Psoas muscle (tissue), 8 donors: ENCODE data around the gene ITGB5. TPM values are rescaled to one million over a fixed set of nuclear protein-coding genes. Genes with fewer than 3 reads are reported as not detected.

ENCODE experiments used
- ATAC-seq, 4 donors: fragments of 200-7000 bp; cut with Tn5 transposase; one replicate each; pipeline ENCODE4 v1.9.1; 2020; ENCODE audit warnings: moderate library complexity in 3 of 4, mild to moderate bottlenecking in 2 of 4
- DNase-seq, 2 donors: peaks; one replicate each; pipeline ENCODE4 v3.0.0-alpha.2; 2020
- H3K27ac ChIP-seq: fragments of 200-600 bp; one replicate; pipeline ENCODE4 v1.8.0; 2022
- H3K27me3 ChIP-seq, 3 donors: fragments of 200-600 bp in 1 of 3; one replicate each; pipeline versions ENCODE4 v1.6.1 to v1.8.0; 2013 to 2022; ENCODE audit warnings: low read length in 2 of 3, mild to moderate bottlenecking in 2 of 3, moderate library complexity in 1 of 3; ENCODE audit not compliant: insufficient read depth in 3 of 3
- H3K36me3 ChIP-seq, 2 donors: fragments of 200-600 bp in 1 of 2; one replicate each; pipeline versions ENCODE4 v1.6.1 to v1.8.0; 2013 to 2022; ENCODE audit warnings: low read depth in 1 of 2, mild to moderate bottlenecking in 1 of 2, moderate library complexity in 1 of 2; ENCODE audit not compliant: insufficient read depth in 1 of 2
- H3K4me1 ChIP-seq: fragments of 200-600 bp; one replicate; pipeline ENCODE4 v1.8.0; 2022
- H3K4me3 ChIP-seq: fragments of 200-600 bp; one replicate; pipeline ENCODE4 v1.8.0; 2022; ENCODE audit warnings: mild to moderate bottlenecking
- H3K9me3 ChIP-seq: fragments of 200-600 bp; one replicate; pipeline ENCODE4 v1.8.0; 2022
- WGBS, 3 donors: extraction: QIAGEN DNeasy Blood & Tissue Kit; methylation state at CpG; one replicate each; pipeline versions ENCODE4 v1.1.6 to v1.1.7; 2013; 5-methylcytosine and 5-hydroxymethylcytosine counted together
- intact Hi-C, 2 donors: fragments of 100-400 bp; cut with DNase I; formaldehyde crosslinking; loops; one replicate each; pipeline versions ENCODE4 v1.11.0 to v1.14.2; 2022
- polyA plus RNA-seq, 3 donors: library from polyadenylated mRNA; stranded (reverse); fragments of 200-250 nt; gene quantifications; one replicate each; pipeline ENCODE4 v1.2.3, GENCODE V29; 2013
- total RNA-seq, 4 donors: library from RNA; stranded (reverse); fragmentation: NEBNext Ultra II Directional in 2 of 4; extraction: Animal tissue kit (Norgen Biotek cat#: 25700) in 2 of 4; gene quantifications; one replicate each; pipeline versions ENCODE4 v1.2.1 to v1.2.4, GENCODE V29; 2021 to 2023
- TF ChIP-seq, protein P1 (sequence below): fragments of 200-600 bp; IDR thresholded peaks from one replicate; pipeline ENCODE4 v1.8.0; 2022; ENCODE audit warnings: antibody characterized with exemption
- donor health status: healthy with polysubstance abuse.
- donor health status: DM: no; HTN: no; CAD: no; lungs with moderate emphysema.
- donor health status: Bipolar disorder and iron deficiency.
- donor health status: healthy.
- donor health status: DM: yes; HTN: yes; CAD: no.
- donor health status: DM: no; HTN: no; CAD: no.
- donor health status: DM: no; HTN: no; CAD: no.
- donor health status: DM: yes; HTN: yes; CAD: no.

The ITGB5 gene
- total and polyA plus RNA-seq, 7 donors, result 19.3 to 61.5 (median 37.5) TPM

GRCh38 chr3:124722589-124722988 is 164.6 kb downstream of the ITGB5 start:
- Histone ChIP-seq H3K27me3 (peaks cover 0 to 8% (median 3%) of the 10 kb centered on the region in 3 donors), H3K4me1 (no peaks in the 10 kb centered on the region), H3K36me3 (peaks cover 0 to 24% of the 10 kb centered on the region in 2 donors), H3K27ac (no peak overlapping the region), H3K4me3 (no peak overlapping the region), H3K9me3 (no peaks in the 10 kb centered on the region)
- ATAC-seq (no peak), DNase-seq (no peak)
- intact Hi-C loops, result no loop called here
- 61 to 68% (median 65%) methylated on average over 2 of the region's 2 CpGs for WGBS, 3 donors
- TF ChIP-seq, protein P1, sequence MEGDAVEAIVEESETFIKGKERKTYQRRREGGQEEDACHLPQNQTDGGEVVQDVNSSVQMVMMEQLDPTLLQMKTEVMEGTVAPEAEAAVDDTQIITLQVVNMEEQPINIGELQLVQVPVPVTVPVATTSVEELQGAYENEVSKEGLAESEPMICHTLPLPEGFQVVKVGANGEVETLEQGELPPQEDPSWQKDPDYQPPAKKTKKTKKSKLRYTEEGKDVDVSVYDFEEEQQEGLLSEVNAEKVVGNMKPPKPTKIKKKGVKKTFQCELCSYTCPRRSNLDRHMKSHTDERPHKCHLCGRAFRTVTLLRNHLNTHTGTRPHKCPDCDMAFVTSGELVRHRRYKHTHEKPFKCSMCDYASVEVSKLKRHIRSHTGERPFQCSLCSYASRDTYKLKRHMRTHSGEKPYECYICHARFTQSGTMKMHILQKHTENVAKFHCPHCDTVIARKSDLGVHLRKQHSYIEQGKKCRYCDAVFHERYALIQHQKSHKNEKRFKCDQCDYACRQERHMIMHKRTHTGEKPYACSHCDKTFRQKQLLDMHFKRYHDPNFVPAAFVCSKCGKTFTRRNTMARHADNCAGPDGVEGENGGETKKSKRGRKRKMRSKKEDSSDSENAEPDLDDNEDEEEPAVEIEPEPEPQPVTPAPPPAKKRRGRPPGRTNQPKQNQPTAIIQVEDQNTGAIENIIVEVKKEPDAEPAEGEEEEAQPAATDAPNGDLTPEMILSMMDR, result no peak

GRCh38 chr3:124714223-124714853 is 172.8 kb downstream of the ITGB5 start:
- no peaks in the 10 kb centered on the region for H3K9me3 ChIP-seq
- peaks cover 0 to 25% of the 10 kb centered on the region in 2 donors for H3K36me3 ChIP-seq
- no peak for ATAC-seq
- TF ChIP-seq, protein P1, result no peak
- 67 to 72% (median 70%) methylated on average over 11 of the region's 11 CpGs for WGBS, 3 donors
- no peak for DNase-seq
- no peak overlapping the region for H3K4me3 ChIP-seq
- H3K27ac ChIP-seq, result no peak overlapping the region
- intact Hi-C loops, result no loop called here
- no peaks in the 10 kb centered on the region for H3K4me1 ChIP-seq
- H3K27me3 ChIP-seq, result no peaks in the 10 kb centered on the region

Other genes with a start within 250 kb of the ITGB5 start
- gene UMPS, start 156.9 kb downstream of the ITGB5 start, total RNA-seq, result 1 to 10 TPM; 4.2 to 9.2 (median 6.3) TPM
- gene UMPS, start 156.9 kb downstream of the ITGB5 start, polyA plus RNA-seq, result 1 to 10 TPM; 3.6 to 6.9 (median 6.6) TPM
- gene MUC13, start 47.4 kb upstream of the ITGB5 start, total RNA-seq, result under 1 TPM in 1 of 4 donors, not detected in 3; 0.13 TPM
- gene MUC13, start 47.4 kb upstream of the ITGB5 start, polyA plus RNA-seq, result under 1 TPM in 2 of 3 donors, not detected in 1; 0.12 to 0.16 TPM
- 10 to 100 TPM; 11.7 to 38.7 (median 17.5) TPM for gene HEG1, start 168.6 kb upstream of the ITGB5 start, total RNA-seq
- gene HEG1, start 168.6 kb upstream of the ITGB5 start, polyA plus RNA-seq, result 1 to 10 TPM; 3.2 to 6.4 (median 4.5) TPM